ENCODE measurements around the gene COX6A1. TPM values are rescaled to one million over a fixed set of nuclear protein-coding genes. Genes with fewer than 3 reads are reported as not detected.

COX6A1 gene
- total RNA-seq = 215 and 306 TPM in 2 replicates

DNA sequence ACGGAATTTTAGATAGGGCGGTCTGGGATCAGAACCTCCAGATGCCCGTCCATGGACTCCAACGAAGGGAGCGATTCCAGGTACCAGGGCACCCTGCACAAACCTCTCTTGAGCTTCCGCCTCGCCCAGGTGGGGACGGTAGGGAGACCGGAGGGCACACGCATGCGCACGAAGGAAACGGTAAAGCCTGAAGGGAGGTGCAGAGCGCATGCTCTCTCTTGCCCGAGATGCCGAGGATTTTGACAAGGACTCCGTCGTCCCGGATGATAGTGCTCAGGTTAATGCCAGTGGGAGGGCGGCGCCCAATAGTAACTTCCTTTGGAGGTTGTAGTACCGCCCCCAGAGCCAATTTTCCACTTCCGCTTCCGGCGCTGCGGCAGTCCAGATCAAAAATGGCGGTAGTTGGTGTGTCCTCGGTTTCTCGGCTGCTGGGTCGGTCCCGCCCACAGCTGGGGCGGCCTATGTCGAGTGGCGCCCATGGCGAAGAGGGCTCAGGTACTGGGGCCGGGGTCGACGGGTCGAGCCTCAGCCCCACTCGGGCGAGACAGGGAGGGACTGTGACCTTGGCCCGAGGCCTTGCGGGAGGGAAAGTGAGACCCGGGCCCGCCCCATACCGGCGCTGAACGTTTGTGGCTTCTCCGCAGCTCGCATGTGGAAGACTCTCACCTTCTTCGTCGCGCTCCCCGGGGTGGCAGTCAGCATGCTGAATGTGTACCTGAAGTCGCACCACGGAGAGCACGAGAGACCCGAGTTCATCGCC is at the start of gene COX6A1:
TSS of gene COX6A1 (plus strand) at position 379 of the 760 bp plus-strand sequence. CDS start at position 393, 14 bp downstream.
- no peak for TF ChIP-seq CTCF (IDR thresholded peaks at IDR 0.05; ENCODE audit: insufficient read depth, low read depth, low read length)
- peak; percentile 95 for DNase-seq (ENCODE audit: low read depth)
- peak within 1 kb of the TSS; percentile 89 for H3K4me3 ChIP-seq (ENCODE audit: low read depth, low read length)

- TF ChIP-seq CTCF (IDR thresholded peaks at IDR 0.05; ENCODE audit: insufficient read depth, low read depth, low read length) = no peak
- DNase-seq (ENCODE audit: low read depth) = no peak
- no peak overlapping the region for H3K4me3 ChIP-seq (ENCODE audit: low read depth, low read length)
These were observed 49.0 kb upstream of the COX6A1 start for GRCh38 chr12:120388691-120389481.

DNA sequence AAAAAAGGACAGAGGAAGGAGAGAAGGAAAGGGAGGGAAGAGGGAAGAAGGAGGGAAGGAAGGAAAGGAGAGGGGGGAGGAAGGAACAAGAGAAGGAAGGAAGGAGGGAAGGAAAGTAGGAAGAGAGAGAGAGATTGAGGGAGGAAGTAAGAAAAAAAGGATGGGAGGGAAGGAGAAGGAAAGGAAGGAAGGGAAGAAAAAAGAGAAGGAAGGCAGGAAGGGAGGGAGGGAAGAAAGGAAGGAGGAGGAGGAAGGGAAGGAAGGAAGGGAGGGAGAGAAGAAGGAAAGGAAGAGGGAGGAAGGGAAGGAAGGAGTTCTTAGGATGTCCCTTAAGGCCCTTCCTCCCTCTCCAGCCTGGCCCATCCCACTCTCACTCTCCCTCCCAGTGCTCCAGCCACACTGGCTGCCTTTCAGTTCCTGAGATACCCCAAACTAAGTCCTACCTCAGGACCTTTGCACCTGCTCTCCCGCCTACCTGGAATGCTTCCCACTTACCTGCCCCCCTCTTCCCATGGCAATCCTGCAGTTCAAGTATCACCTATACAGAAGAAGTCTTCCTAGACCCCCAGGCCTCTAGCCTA is 47.3 kb upstream of the COX6A1 start:
- no peak for DNase-seq (ENCODE audit: low read depth)

GRCh38 chr12:120394483-120395367 is 43.2 kb upstream of the COX6A1 start:
- no peak for DNase-seq (ENCODE audit: low read depth)
- H3K4me3 ChIP-seq (ENCODE audit: low read depth, low read length) = no peak overlapping the region
- TF ChIP-seq CTCF (IDR thresholded peaks at IDR 0.05; ENCODE audit: insufficient read depth, low read depth, low read length) = no peak

More for the DNA sequence above, 47.3 kb upstream of the COX6A1 start:
- no peak overlapping the region for H3K4me3 ChIP-seq (ENCODE audit: low read depth, low read length)
- no peak for TF ChIP-seq CTCF (IDR thresholded peaks at IDR 0.05; ENCODE audit: insufficient read depth, low read depth, low read length)

GRCh38 chr12:120397824-120398540 is 39.9 kb upstream of the COX6A1 start:
- H3K4me3 ChIP-seq (ENCODE audit: low read depth, low read length) = no peak overlapping the region
- no peak for TF ChIP-seq CTCF (IDR thresholded peaks at IDR 0.05; ENCODE audit: insufficient read depth, low read depth, low read length)
- no peak for DNase-seq (ENCODE audit: low read depth)

Measured in fibroblast of villous mesenchyme (primary cell).